Activated naive CD4-positive, alpha-beta T cell treated with anti-CD3 and anti-CD28 coated beads for 36 hours (primary cell): Measurements from ENCODE around the gene DSTN. TPM values are rescaled to one million over a fixed set of nuclear protein-coding genes. Genes with fewer than 3 reads are reported as not detected.

Experiments
- CTCF ChIA-PET: fragments of 350-600 bp; sonication (Branson Sonifier 250); formaldehyde crosslinking; loops from one replicate; lab custom pipeline; 2021; ENCODE audit warnings: antibody characterized with exemption; lab: Charles Lee
- DNase-seq: peaks from one replicate; pipeline ENCODE4 v3.0.0-alpha.2; 2020
- H3K27ac Mint-ChIP-seq: one replicate; pipeline ENCODE4 v1.8.0; 2021; ENCODE audit warnings: mild to moderate bottlenecking, mixed read lengths
- H3K27me3 Mint-ChIP-seq: one replicate; pipeline ENCODE4 v1.8.0; 2021; ENCODE audit warnings: low read depth, mixed read lengths
- H3K36me3 Mint-ChIP-seq: one replicate; pipeline ENCODE4 v1.8.0; 2021; ENCODE audit warnings: low read depth, mixed read lengths
- H3K4me1 Mint-ChIP-seq: one replicate; pipeline ENCODE4 v1.8.0; 2021; ENCODE audit warnings: low read depth, mixed read lengths
- H3K4me3 Mint-ChIP-seq: one replicate; pipeline ENCODE4 v1.8.0; 2021; ENCODE audit warnings: mild to moderate bottlenecking, moderate library complexity, mixed read lengths
- H3K9me3 Mint-ChIP-seq: one replicate; pipeline ENCODE4 v1.8.0; 2021; ENCODE audit warnings: mixed read lengths
- intact Hi-C: fragments of 100-400 bp; cut with micrococcal nuclease; formaldehyde crosslinking; loops from one replicate; pipeline ENCODE4 v1.15.1; 2023
- total RNA-seq, 2 experiments: library from RNA; stranded (reverse); gene quantifications; one replicate each; pipeline ENCODE4 v1.2.3, GENCODE V29; 2021

Gene DSTN
- 10 to 100 TPM; 68.9 to 69.7 TPM for total RNA-seq

DNA sequence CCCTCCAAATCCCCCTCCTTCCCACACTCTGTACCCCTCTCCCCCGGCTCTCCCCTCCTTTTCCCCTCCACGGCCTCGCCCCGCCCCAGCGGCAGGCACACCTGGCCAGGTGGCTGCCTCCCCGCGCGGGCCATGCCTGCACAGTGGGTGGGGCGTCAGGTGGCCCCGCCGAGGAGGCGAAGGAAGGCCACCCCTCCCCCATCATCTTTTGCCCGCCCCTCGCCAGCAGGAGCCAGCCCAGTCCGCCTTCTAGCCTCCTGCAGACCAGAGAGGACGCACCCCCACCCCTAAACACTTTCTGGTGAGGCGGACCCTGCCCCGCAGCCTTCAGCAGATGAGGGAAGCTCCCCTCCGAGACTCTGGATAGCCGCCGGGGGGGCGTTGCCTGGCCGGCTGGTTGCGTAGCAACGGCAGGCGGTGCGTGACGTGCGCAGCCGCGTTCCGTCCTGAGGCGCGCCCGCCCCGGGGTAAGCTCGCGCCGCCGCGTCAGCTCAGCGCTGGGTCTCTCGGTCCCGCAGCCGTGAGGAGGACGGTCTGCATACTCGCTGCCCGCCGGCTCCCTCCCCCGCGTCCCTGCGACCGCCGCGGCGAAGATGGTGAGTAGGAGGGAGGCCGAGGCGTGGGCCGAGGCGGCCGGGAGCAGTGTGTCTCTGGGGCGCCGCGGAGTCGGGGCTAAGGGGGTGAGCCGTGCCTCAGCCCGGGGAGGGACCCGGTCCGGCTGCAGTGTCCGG, at the start of gene DSTN:
TSS of gene DSTN (plus strand) at position 460 of the 731 bp plus-strand sequence. CDS start at position 594, 134 bp downstream.
- H3K9me3 Mint-ChIP-seq = no peaks in the 10 kb centered on the region
- H3K4me3 Mint-ChIP-seq = peak within 1 kb of the TSS; percentile 91
- CTCF ChIA-PET = interaction anchor here (0.6 to 3.0 kb wide), 5 partner anchors 33 to 1127 kb away, joined by 3 to 17 read pairs (median 5); partner anchors contain the start of gene RRBP1
- H3K27me3 Mint-ChIP-seq = no peaks in the 10 kb centered on the region
- peak within 1 kb of the TSS; percentile 78 for H3K27ac Mint-ChIP-seq
- peak; percentile 84 for DNase-seq
- peaks cover 1% of the 10 kb centered on the region for H3K36me3 Mint-ChIP-seq
- intact Hi-C loops = loop anchor here (1.0 to 10.0 kb wide), 7 partner anchors 9 to 565 kb away; partner anchors contain the start of genes KAT14, MGME1, PET117 and RRBP1
- H3K4me1 Mint-ChIP-seq = peaks cover 25% of the 10 kb centered on the region

DNA sequence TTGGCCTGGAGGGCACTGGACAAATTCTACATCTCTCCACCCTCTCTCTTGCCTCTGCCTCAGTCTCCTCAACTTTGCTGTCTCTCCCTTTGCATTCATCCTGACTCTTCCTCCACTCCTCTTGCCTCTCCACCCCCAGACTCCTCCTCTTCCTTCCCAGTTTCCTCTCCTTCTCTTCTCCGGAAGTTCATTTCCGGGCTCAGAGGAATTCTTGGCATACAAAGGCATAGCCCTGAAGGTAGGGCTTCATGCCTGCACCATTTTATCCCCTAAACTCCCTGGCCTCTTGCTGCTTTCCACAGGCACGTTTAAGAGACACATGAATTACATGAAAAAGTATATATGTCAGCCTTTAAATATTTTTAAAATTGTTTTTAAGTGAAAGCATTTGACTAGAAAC, 49.3 kb upstream of the DSTN start:
- no peaks in the 10 kb centered on the region for H3K9me3 Mint-ChIP-seq
- H3K4me1 Mint-ChIP-seq = no peaks in the 10 kb centered on the region
- intact Hi-C loops = no loop called here
- H3K27ac Mint-ChIP-seq = no peak overlapping the region
- no peak for DNase-seq
- H3K4me3 Mint-ChIP-seq = no peak overlapping the region
- H3K27me3 Mint-ChIP-seq = peaks cover under 1% of the 10 kb centered on the region
- no peaks in the 10 kb centered on the region for H3K36me3 Mint-ChIP-seq
- CTCF ChIA-PET = interaction anchor here (2.2 kb wide), 1 partner anchor 162 kb away, joined by 5 read pairs; the partner anchor contains the start of gene RRBP1

DNA sequence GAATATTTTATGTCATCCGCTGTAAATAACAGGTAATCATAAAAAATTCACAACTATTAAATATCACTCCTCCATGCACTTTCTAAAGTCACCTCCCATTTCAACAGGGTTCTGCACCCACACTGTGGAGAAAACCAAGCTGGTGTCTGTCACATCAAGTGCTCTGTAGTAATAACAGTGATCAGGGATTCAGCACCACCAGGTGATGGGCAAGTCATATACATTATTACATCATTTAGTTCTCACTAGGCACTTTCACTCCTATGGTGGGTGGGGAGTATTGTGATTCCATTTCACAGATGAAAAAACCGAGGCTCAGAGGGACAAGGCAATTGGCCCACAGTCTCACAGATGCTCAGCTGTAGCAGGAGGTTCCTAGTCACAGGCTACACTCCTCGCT, 47.3 kb upstream of the DSTN start:
- H3K27me3 Mint-ChIP-seq = peaks cover 2% of the 10 kb centered on the region
- H3K4me1 Mint-ChIP-seq = no peaks in the 10 kb centered on the region
- CTCF ChIA-PET = no interaction called here
- no peak for DNase-seq
- no peak overlapping the region for H3K4me3 Mint-ChIP-seq
- H3K27ac Mint-ChIP-seq = no peak overlapping the region
- H3K36me3 Mint-ChIP-seq = no peaks in the 10 kb centered on the region
- intact Hi-C loops = no loop called here
- no peaks in the 10 kb centered on the region for H3K9me3 Mint-ChIP-seq

DNA sequence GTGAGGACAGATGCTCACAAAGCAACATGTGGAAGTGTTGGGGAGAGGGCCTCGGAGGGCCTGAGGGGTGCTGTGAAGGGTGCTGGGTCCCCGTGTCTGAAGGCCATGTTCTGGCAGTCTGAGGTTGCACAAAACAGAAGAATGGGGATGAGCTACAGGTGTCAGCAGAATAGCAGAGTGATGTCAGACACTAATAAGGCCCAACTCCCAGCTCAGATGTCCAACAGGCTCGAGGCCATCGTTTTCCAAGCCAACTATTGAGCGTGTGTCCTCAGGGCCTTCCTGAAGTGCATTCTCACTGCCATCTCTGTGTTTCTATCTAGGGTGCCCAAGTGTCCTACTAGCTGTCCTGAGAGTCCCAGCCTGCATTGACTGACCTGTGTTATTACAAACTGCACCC, 46.5 kb upstream of the DSTN start:
- CTCF ChIA-PET = no interaction called here
- Mint-ChIP-seq H3K4me3 (no peak overlapping the region), H3K4me1 (no peaks in the 10 kb centered on the region), H3K36me3 (no peaks in the 10 kb centered on the region), H3K27ac (no peak overlapping the region), H3K9me3 (no peaks in the 10 kb centered on the region), H3K27me3 (peaks cover 2% of the 10 kb centered on the region)
- intact Hi-C loops = no loop called here
- no peak for DNase-seq

- Mint-ChIP-seq H3K36me3 (no peaks in the 10 kb centered on the region), H3K4me1 (no peaks in the 10 kb centered on the region), H3K9me3 (no peaks in the 10 kb centered on the region), H3K4me3 (no peak overlapping the region), H3K27ac (no peak overlapping the region), H3K27me3 (peaks cover 5% of the 10 kb centered on the region)
- intact Hi-C loops = no loop called here
- DNase-seq = no peak
- CTCF ChIA-PET = no interaction called here
Observed at GRCh38 chr20:17524560-17524959, 45.3 kb upstream of the DSTN start.

DNA sequence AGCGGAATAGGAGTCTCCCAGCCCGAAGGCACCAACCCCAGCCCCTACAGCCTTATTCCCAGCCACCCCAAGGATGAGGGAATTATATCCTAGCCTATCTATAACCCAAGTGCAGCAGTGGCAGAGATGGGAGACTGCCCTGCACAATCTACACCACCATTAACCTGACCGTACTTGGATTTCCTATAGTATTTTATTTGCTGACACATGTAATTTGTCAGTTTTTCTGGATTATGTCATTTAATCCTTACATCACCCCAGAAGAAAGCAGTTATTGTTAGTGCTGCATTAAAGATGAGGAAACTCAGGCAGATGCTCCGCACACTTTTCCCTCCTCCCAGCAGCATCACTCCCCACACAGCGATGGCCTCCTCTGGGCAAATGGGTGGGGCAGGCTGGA, 44.7 kb upstream of the DSTN start:
- Mint-ChIP-seq H3K27me3 (peaks cover 8% of the 10 kb centered on the region), H3K27ac (no peak overlapping the region), H3K4me3 (no peak overlapping the region), H3K36me3 (no peaks in the 10 kb centered on the region), H3K9me3 (no peaks in the 10 kb centered on the region), H3K4me1 (no peaks in the 10 kb centered on the region)
- DNase-seq = no peak
- intact Hi-C loops = no loop called here
- CTCF ChIA-PET = no interaction called here

GRCh38 chr20:17525650-17526049, 44.2 kb upstream of the DSTN start:
- peak; percentile 38 for DNase-seq

DNA sequence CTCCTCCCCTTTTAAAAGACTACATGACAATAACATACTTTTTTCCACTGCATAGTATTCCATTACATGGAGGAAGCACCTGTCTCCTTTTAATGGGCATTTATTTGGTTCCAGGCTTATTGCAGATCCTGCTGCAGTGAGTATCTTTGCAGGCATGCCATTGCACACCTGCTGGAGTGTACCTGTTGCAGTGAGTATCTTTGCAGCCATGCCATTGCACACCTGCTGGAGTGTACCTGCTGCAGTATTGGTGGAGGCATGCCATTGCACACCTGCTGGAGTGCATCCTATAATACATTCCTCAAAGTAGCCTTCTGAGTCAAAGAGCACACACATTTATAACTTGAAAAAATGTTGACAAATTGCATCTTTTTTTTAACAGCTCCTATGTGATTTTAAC, 40.3 kb upstream of the DSTN start:
- Mint-ChIP-seq H3K36me3 (no peaks in the 10 kb centered on the region), H3K27ac (no peak overlapping the region), H3K4me1 (peaks cover 9% of the 10 kb centered on the region), H3K9me3 (no peaks in the 10 kb centered on the region), H3K27me3 (peaks cover 19% of the 10 kb centered on the region), H3K4me3 (no peak overlapping the region)
- no peak for DNase-seq
- CTCF ChIA-PET = interaction anchor here (0.6 to 2.4 kb wide), 2 partner anchors 10 to 24 kb away, joined by 3 to 10 read pairs; no protein-coding TSS in a partner anchor
- intact Hi-C loops = no loop called here

More at GRCh38 chr20:17525650-17526049, 44.2 kb upstream of the DSTN start:
- intact Hi-C loops = no loop called here
- Mint-ChIP-seq H3K27me3 (peaks cover 13% of the 10 kb centered on the region), H3K36me3 (no peaks in the 10 kb centered on the region), H3K9me3 (no peaks in the 10 kb centered on the region), H3K27ac (no peak overlapping the region), H3K4me1 (peaks cover 4% of the 10 kb centered on the region), H3K4me3 (no peak overlapping the region)
- CTCF ChIA-PET = no interaction called here

- no peaks in the 10 kb centered on the region for H3K36me3 Mint-ChIP-seq
- no peaks in the 10 kb centered on the region for H3K9me3 Mint-ChIP-seq
- intact Hi-C loops = loop anchor here (2.0 kb wide), 1 partner anchor 153 kb away; the partner anchor contains the start of gene RRBP1
- no peak for DNase-seq
- CTCF ChIA-PET = interaction anchor here (0.6 to 2.4 kb wide), 4 partner anchors 9 to 88 kb away, joined by 3 to 10 read pairs (median 4); no protein-coding TSS in a partner anchor
- H3K27ac Mint-ChIP-seq = no peak overlapping the region
- peaks cover 9% of the 10 kb centered on the region for H3K4me1 Mint-ChIP-seq
- H3K27me3 Mint-ChIP-seq = peaks cover 19% of the 10 kb centered on the region
- peak overlapping the region; percentile 48 for H3K4me3 Mint-ChIP-seq
Observed at GRCh38 chr20:17530153-17530552, 39.7 kb upstream of the DSTN start.

DNA sequence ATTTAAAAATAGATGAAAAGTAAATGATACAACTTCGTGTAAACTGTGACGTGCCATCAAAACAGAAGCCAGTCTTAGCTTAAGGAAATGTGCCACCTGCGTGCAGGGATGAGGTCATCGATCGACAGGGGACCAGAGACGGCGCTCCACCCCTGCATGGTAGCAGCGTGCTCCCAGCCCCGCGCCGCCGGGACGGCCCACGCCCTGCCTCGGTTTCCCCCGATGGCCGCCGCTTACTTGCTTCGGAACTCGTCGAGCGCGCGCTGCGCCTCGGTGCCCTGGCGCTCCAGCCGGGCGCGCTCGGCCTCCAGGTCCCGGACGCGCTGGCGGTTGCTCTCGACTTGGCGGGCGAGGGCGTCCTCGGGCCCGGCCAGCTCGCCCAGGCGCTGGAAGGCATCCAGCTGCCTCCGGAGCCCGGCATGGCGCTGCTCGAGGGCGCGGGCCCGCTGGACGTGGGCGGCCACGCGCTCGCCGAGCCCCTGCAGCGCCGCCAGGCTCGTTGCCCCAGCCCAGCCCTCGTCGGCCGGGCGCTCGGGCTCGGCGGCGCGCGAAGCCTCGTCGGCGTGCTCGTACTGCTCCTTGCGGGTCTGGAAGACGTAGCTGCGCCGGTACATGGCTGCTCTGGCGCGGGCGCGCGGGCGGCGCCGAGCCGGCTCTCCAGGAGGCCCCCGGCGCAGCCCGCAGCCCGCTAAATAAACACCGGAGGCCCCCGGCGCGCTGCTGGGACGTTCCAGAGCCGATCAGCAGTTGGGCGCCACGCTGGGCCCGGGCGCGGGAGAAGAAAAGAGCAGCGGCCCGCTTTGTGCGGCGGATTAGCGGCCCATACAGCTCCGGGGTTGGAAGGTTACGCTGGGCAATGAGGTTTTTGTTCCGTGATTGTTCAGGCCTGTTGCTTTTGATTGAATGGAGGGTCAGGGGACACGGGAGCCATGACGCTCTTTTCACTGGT, 38.9 kb upstream of the DSTN start, which contains the start of gene BFSP1:
TSS of gene BFSP1 (minus strand) at position 664 of the 949 bp plus-strand sequence. CDS start at position 614, 50 bp downstream.
- CTCF ChIA-PET = interaction anchor here (0.7 to 2.4 kb wide), 7 partner anchors 14 to 100 kb away, joined by 3 to 10 read pairs (median 5); no protein-coding TSS in a partner anchor
- H3K9me3 Mint-ChIP-seq = no peaks in the 10 kb centered on the region
- no peaks in the 10 kb centered on the region for H3K36me3 Mint-ChIP-seq
- H3K4me1 Mint-ChIP-seq = peaks cover 9% of the 10 kb centered on the region
- peaks cover 17% of the 10 kb centered on the region for H3K27me3 Mint-ChIP-seq
- intact Hi-C loops = loop anchor here (1.0 to 2.0 kb wide), 2 partner anchors 27 to 152 kb away; partner anchors contain the start of gene RRBP1
- DNase-seq = peak; percentile 69
- H3K4me3 Mint-ChIP-seq = peak within 1 kb of the TSS; percentile 85
- H3K27ac Mint-ChIP-seq = no peak within 1 kb of the TSS

- H3K27me3 Mint-ChIP-seq = peaks cover 17% of the 10 kb centered on the region
- no peaks in the 10 kb centered on the region for H3K9me3 Mint-ChIP-seq
- no peak overlapping the region for H3K27ac Mint-ChIP-seq
- intact Hi-C loops = loop anchor here (1.0 to 2.0 kb wide), 2 partner anchors 27 to 151 kb away; partner anchors contain the start of gene RRBP1
- peaks cover 9% of the 10 kb centered on the region for H3K4me1 Mint-ChIP-seq
- H3K4me3 Mint-ChIP-seq = peak overlapping the region; percentile 85
- CTCF ChIA-PET = interaction anchor here (0.7 to 2.4 kb wide), 6 partner anchors 18 to 100 kb away, joined by 3 to 10 read pairs (median 6); no protein-coding TSS in a partner anchor
- no peaks in the 10 kb centered on the region for H3K36me3 Mint-ChIP-seq
- DNase-seq = no peak
Observed at GRCh38 chr20:17531665-17532025, 38.2 kb upstream of the DSTN start.

DNA sequence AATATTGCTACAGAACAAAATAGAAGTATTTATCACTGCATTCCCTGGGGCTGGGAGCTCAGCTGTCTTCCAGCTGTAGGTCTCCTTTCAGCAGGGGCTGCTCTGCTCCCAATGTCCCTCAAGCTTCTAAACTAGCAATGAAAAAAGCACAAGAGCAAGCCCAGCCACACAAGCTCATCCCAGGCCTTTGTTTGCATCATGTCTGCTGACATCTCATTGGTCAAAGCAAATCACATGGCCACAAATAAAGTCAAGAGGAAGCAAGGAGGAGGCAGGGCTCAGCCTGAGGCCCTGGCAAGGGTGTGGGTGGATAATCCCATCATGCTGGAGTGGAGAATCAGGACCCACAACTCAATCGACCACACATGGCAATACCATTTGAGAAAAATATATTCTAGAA, 36.5 kb upstream of the DSTN start:
- H3K4me1 Mint-ChIP-seq = peaks cover 9% of the 10 kb centered on the region
- H3K36me3 Mint-ChIP-seq = no peaks in the 10 kb centered on the region
- CTCF ChIA-PET = no interaction called here
- intact Hi-C loops = no loop called here
- no peak overlapping the region for H3K27ac Mint-ChIP-seq
- H3K27me3 Mint-ChIP-seq = peaks cover 17% of the 10 kb centered on the region
- no peak overlapping the region for H3K4me3 Mint-ChIP-seq
- peak; percentile 22 for DNase-seq
- H3K9me3 Mint-ChIP-seq = no peaks in the 10 kb centered on the region
